ENCODE data around the gene MYL5. TPM values are rescaled to one million over a fixed set of nuclear protein-coding genes. Genes with fewer than 3 reads are reported as not detected.

MYL5 gene
- polyA plus RNA-seq, 3 donors, result 4.2 to 12.6 (median 7.2) TPM

GRCh38 chr4:676871-677235, 2.5 kb downstream of the MYL5 start:
- no peaks in the 10 kb centered on the region for H3K9me3 Mint-ChIP-seq
- Histone ChIP-seq H3K36me3 (replicated peaks in 1 of 2; ENCODE audit: control insufficient read depth in 1 of 2, insufficient read depth in 2 of 2, low read length in 2 of 2) (peaks cover 6 to 8% of the 10 kb centered on the region in 2 donors), H4K20me1 (ENCODE audit: insufficient read depth, low read length) (peaks cover 5% of the 10 kb centered on the region), H3K9ac (ENCODE audit: insufficient read depth, low read length, poor library complexity, severe bottlenecking) (no peak overlapping the region), H3K4me2 (replicated peaks; ENCODE audit: extremely low read depth, low read length, poor library complexity, severe bottlenecking) (no peak overlapping the region), H2AFZ (ENCODE audit: insufficient read depth, low read depth, low read length, poor library complexity, severe bottlenecking) (no peak overlapping the region), H3K4me1 (ENCODE audit: control insufficient read depth in 1 of 2, insufficient read depth in 2 of 2, low read length in 2 of 2) (peaks cover 32 to 35% of the 10 kb centered on the region in 2 donors), H3K27ac (ENCODE audit: low read depth in 1 of 2, low read length in 2 of 2) (no peak overlapping the region), H3K9me3 (replicated peaks in 1 of 2; ENCODE audit: control insufficient read depth in 1 of 2, insufficient read depth in 1 of 2, low read length in 2 of 2) (no peaks in the 10 kb centered on the region), H3K27me3 (ENCODE audit: control insufficient read depth in 2 of 2, insufficient read depth in 2 of 2, low read length in 2 of 2) (no peaks in the 10 kb centered on the region), H3K4me3 (replicated peaks in 1 of 3; ENCODE audit: low read depth in 2 of 3, low read length in 3 of 3) (no peak overlapping the region), H3K79me2 (ENCODE audit: insufficient read depth, low read length) (peaks cover 20% of the 10 kb centered on the region)
- H3K36me3 Mint-ChIP-seq, result peaks cover 10 to 14% of the 10 kb centered on the region in 2 donors
- no peak overlapping the region for H3K27ac Mint-ChIP-seq
- 95% methylated on average over 8 of the region's 8 CpGs for WGBS (ENCODE audit: insufficient coverage)
- peaks cover 22% of the 10 kb centered on the region for H3K4me1 Mint-ChIP-seq
- TF ChIP-seq CTCF (IDR thresholded peaks at IDR 0.05), result no peak
- H3K27me3 Mint-ChIP-seq (ENCODE audit: low read depth in 3 of 3), result peaks cover 5 to 19% (median 10%) of the 10 kb centered on the region in 3 donors
- no peak for DNase-seq
- H3K4me3 Mint-ChIP-seq, result no peak overlapping the region
- intact Hi-C loops (cut with micrococcal nuclease), result loop anchor here in 1 of 2 donors (10.0 kb wide), 1 partner anchor 182 kb away; the partner anchor contains the start of genes PIGG and ZNF721

- Histone ChIP-seq H3K4me2 (replicated peaks; ENCODE audit: extremely low read depth, low read length, poor library complexity, severe bottlenecking) (no peak overlapping the region), H3K36me3 (replicated peaks in 1 of 2; ENCODE audit: control insufficient read depth in 1 of 2, insufficient read depth in 2 of 2, low read length in 2 of 2) (no peaks in the 10 kb centered on the region), H3K9ac (ENCODE audit: insufficient read depth, low read length, poor library complexity, severe bottlenecking) (no peak overlapping the region), H3K79me2 (ENCODE audit: insufficient read depth, low read length) (peaks cover 18% of the 10 kb centered on the region), H3K27me3 (ENCODE audit: control insufficient read depth in 2 of 2, insufficient read depth in 2 of 2, low read length in 2 of 2) (no peaks in the 10 kb centered on the region), H3K4me3 (replicated peaks in 1 of 3; ENCODE audit: low read depth in 2 of 3, low read length in 3 of 3) (no peak overlapping the region), H3K27ac (ENCODE audit: low read depth in 1 of 2, low read length in 2 of 2) (no peak overlapping the region), H3K9me3 (replicated peaks in 1 of 2; ENCODE audit: control insufficient read depth in 1 of 2, insufficient read depth in 1 of 2, low read length in 2 of 2) (no peaks in the 10 kb centered on the region), H2AFZ (ENCODE audit: insufficient read depth, low read depth, low read length, poor library complexity, severe bottlenecking) (no peak overlapping the region), H4K20me1 (ENCODE audit: insufficient read depth, low read length) (peaks cover 13% of the 10 kb centered on the region), H3K4me1 (ENCODE audit: control insufficient read depth in 1 of 2, insufficient read depth in 2 of 2, low read length in 2 of 2) (peaks cover 32 to 35% of the 10 kb centered on the region in 2 donors)
- no peaks in the 10 kb centered on the region for H3K9me3 Mint-ChIP-seq
- TF ChIP-seq CTCF (IDR thresholded peaks at IDR 0.05), result no peak
- intact Hi-C loops (cut with micrococcal nuclease), result loop anchor here in 1 of 2 donors (10.0 kb wide), 1 partner anchor 183 kb away; the partner anchor contains the start of genes PIGG and ZNF721
- H3K27me3 Mint-ChIP-seq (ENCODE audit: low read depth in 3 of 3), result peaks cover 5 to 19% (median 10%) of the 10 kb centered on the region in 3 donors
- no peak overlapping the region for H3K4me3 Mint-ChIP-seq
- WGBS (ENCODE audit: insufficient coverage), result 88% methylated on average over 20 of the region's 26 CpGs
- peaks cover 22% of the 10 kb centered on the region for H3K4me1 Mint-ChIP-seq
- H3K27ac Mint-ChIP-seq, result peak overlapping the region in 1 of 7 donors; percentile 68
- H3K36me3 Mint-ChIP-seq, result peaks cover 4 to 10% of the 10 kb centered on the region in 2 donors
- DNase-seq, result no peak
Observed at GRCh38 chr4:677431-678293, 3.3 kb downstream of the MYL5 start.

All from CD14-positive monocyte (primary cell).